ENCODE measurements around the gene FOXP1. TPM values are rescaled to one million over a fixed set of nuclear protein-coding genes. Genes with fewer than 3 reads are reported as not detected.

FOXP1 gene
- total RNA-seq, 1 experiment from 2014 or later, result 75.3 TPM

GRCh38 chr3:71229905-71230657 is 353.4 kb downstream of the FOXP1 start:
- no peaks in the 10 kb centered on the region for H3K27me3 ChIP-seq (ENCODE audit: insufficient read depth, low read length)
- no peak overlapping the region for H4K91ac ChIP-seq (ENCODE audit: insufficient read length, low read depth, low read length)
- no peak overlapping the region for H3K4me3 Mint-ChIP-seq
- no peak overlapping the region for H3K14ac ChIP-seq (ENCODE audit: insufficient read depth, low read length)
- H3K9me3 ChIP-seq (ENCODE audit: control insufficient read depth, low read depth, low read length), result no peaks in the 10 kb centered on the region
- no peak overlapping the region for H3K23ac ChIP-seq (ENCODE audit: insufficient read length, low read depth, low read length)
- H3K56ac ChIP-seq (ENCODE audit: insufficient read length, low read depth, low read length), result no peak overlapping the region
- no peaks in the 10 kb centered on the region for H4K20me1 ChIP-seq (ENCODE audit: control insufficient read depth, insufficient read depth, insufficient read length)
- no peak overlapping the region for H4K8ac ChIP-seq (replicated peaks; ENCODE audit: insufficient read length, low read depth, low read length)
- no peaks in the 10 kb centered on the region for H3K79me1 ChIP-seq (ENCODE audit: insufficient read depth, low read depth, low read length, poor library complexity, severe bottlenecking)
- H3K27ac ChIP-seq (ENCODE audit: insufficient read length, low read depth, low read length), result no peak overlapping the region
- no peak overlapping the region for H2BK120ac ChIP-seq (ENCODE audit: low read depth, low read length, poor library complexity, severe bottlenecking)
- H3K27me3 Mint-ChIP-seq (ENCODE audit: low read depth), result no peaks in the 10 kb centered on the region
- no peaks in the 10 kb centered on the region for H3K9me3 Mint-ChIP-seq
- H2BK20ac ChIP-seq (ENCODE audit: low read depth, low read length, poor library complexity, severe bottlenecking), result no peak overlapping the region
- no peaks in the 10 kb centered on the region; the same call in 1 of the 2 replicates for H3K79me2 ChIP-seq (ENCODE audit: insufficient read depth, low read length)
- no peak overlapping the region for H2BK15ac ChIP-seq (ENCODE audit: low read depth, low read length)
- no peaks in the 10 kb centered on the region for H3K23me2 ChIP-seq (ENCODE audit: insufficient read length, low read depth, low read length, poor library complexity, severe bottlenecking)
- no CpG with 5 or more reads among the region's 7 CpGs for WGBS (ENCODE audit: extremely low coverage, insufficient read length, low lambda C conversion rate)
- no peak overlapping the region for H3T11ph ChIP-seq (ENCODE audit: low read length)
- no peak for TF ChIP-seq CTCF (conservative IDR thresholded peaks at IDR 0.05)
- DNase-seq, result no peak
- no peak overlapping the region for H2BK12ac ChIP-seq (ENCODE audit: insufficient read length, low read depth, low read length)
- no peak overlapping the region for H3K4ac ChIP-seq (ENCODE audit: low read depth, low read length)
- no peak overlapping the region for H2AFZ ChIP-seq (ENCODE audit: low read length)
- H3K27ac Mint-ChIP-seq, result peak overlapping the region; percentile 48 to 76 (median 68); a peak in 4 of 7 replicates
- no peak overlapping the region for H3K9ac ChIP-seq (ENCODE audit: extremely low read depth, insufficient read length, low read length)
- no peak overlapping the region for H3K18ac ChIP-seq (ENCODE audit: insufficient read length, low read depth, low read length)
- no peak overlapping the region for H3K4me2 ChIP-seq (ENCODE audit: insufficient read depth, insufficient read length, low read length)
- no peak overlapping the region for H2AK5ac ChIP-seq (ENCODE audit: insufficient read length, low read length)
- H3K4me1 Mint-ChIP-seq, result peaks cover 33 to 48% of the 10 kb centered on the region in 2 experiments
- peaks cover 5% of the 10 kb centered on the region for H3K4me1 ChIP-seq (ENCODE audit: insufficient read depth, low read length)
- no peak overlapping the region for H2BK5ac ChIP-seq (ENCODE audit: insufficient read length, low read length)
- H3K36me3 Mint-ChIP-seq (ENCODE audit: insufficient read depth in 1 of 3, low read depth in 3 of 3), result no peaks in the 10 kb centered on the region; a peak in 1 of 7 replicates
- H4K5ac ChIP-seq (ENCODE audit: insufficient read length, low read depth, low read length), result no peak overlapping the region

Measured in H9 (cell line).